Measurements from ENCODE around the gene FAM229A.
"Not testable (repeated sequence)": the region's sequence is repeated elsewhere in the genome, so short reads cannot be mapped to it uniquely, and the experiment has no call there.

Gene FAM229A

GRCh38 chr1:32377541-32378220 lies 15.4 kb upstream of the FAM229A start:
- no peak for DNase-seq (ENCODE audit: low read depth in 2 of 2)

- DNase-seq (ENCODE audit: low read depth in 2 of 2), result no peak
Measured at GRCh38 chr1:32376199-32376598, 13.9 kb upstream of the FAM229A start.

GRCh38 chr1:32373996-32374592 lies 11.8 kb upstream of the FAM229A start:
- no peak for DNase-seq (ENCODE audit: low read depth in 2 of 2)

- DNase-seq (ENCODE audit: low read depth in 2 of 2), result no peak
Measured at GRCh38 chr1:32372149-32372756, 10.0 kb upstream of the FAM229A start.

GRCh38 chr1:32367912-32368635 lies 5.8 kb upstream of the FAM229A start:
- no peak for DNase-seq (ENCODE audit: low read depth in 2 of 2)

GRCh38 chr1:32365445-32365844 lies 3.2 kb upstream of the FAM229A start:
- DNase-seq (ENCODE audit: low read depth in 2 of 2), result no peak

GRCh38 chr1:32364836-32365235 lies 2.6 kb upstream of the FAM229A start:
- DNase-seq (ENCODE audit: low read depth in 2 of 2), result no peak

- DNase-seq (ENCODE audit: low read depth in 2 of 2), result no peak
Measured at GRCh38 chr1:32363713-32364112, 1.4 kb upstream of the FAM229A start.

- DNase-seq (ENCODE audit: low read depth in 2 of 2), result no peak
Measured at GRCh38 chr1:32361674-32362473, 411 bp downstream of the FAM229A start.

GRCh38 chr1:32361308-32361673 lies 994 bp downstream of the FAM229A start:
- DNase-seq (ENCODE audit: low read depth in 2 of 2), result no peak

GRCh38 chr1:32358435-32358834 lies 3.9 kb downstream of the FAM229A start:
- no peak for DNase-seq (ENCODE audit: low read depth in 2 of 2)

GRCh38 chr1:32357614-32358013 lies 4.7 kb downstream of the FAM229A start:
- DNase-seq (ENCODE audit: low read depth in 2 of 2), result no peak

- DNase-seq (ENCODE audit: low read depth in 2 of 2), result no peak
Measured at GRCh38 chr1:32356478-32356877, 5.8 kb downstream of the FAM229A start.

GRCh38 chr1:32355778-32356177 lies 6.5 kb downstream of the FAM229A start:
- not testable (repeated sequence) for DNase-seq (ENCODE audit: low read depth in 2 of 2)

- no peak for DNase-seq (ENCODE audit: low read depth in 2 of 2)
Measured at GRCh38 chr1:32353886-32354570, 8.3 kb downstream of the FAM229A start.

GRCh38 chr1:32353431-32353830 lies 8.9 kb downstream of the FAM229A start:
- DNase-seq (ENCODE audit: low read depth in 2 of 2), result no peak

- no peak for DNase-seq (ENCODE audit: low read depth in 2 of 2)
Measured at GRCh38 chr1:32352831-32353383, 9.4 kb downstream of the FAM229A start.

GRCh38 chr1:32352239-32352745 lies 10.0 kb downstream of the FAM229A start:
- DNase-seq (ENCODE audit: low read depth in 2 of 2), result no peak

- peak; percentile 84 for DNase-seq (ENCODE audit: low read depth in 2 of 2)
Measured at GRCh38 chr1:32351399-32352238, 10.7 kb downstream of the FAM229A start.
